Measurements from ENCODE around the gene GNA15. TPM values are rescaled to one million over a fixed set of nuclear protein-coding genes. Genes with fewer than 3 reads are reported as not detected.
"Not testable (repeated sequence)": the region's sequence is repeated elsewhere in the genome, so short reads cannot be mapped to it uniquely, and the experiment has no call there.

GNA15 gene
- 0.04 and 0.07 TPM in 2 replicates for total RNA-seq

- DNase-seq (ENCODE audit: low read depth, low spot score): no peak
These were observed at the start of gene GNA15 for GRCh38 chr19:3135961-3136683. Gene GNA15, plus strand, starts transcription at chr19:3136033. Its CDS starts 418 bp downstream, at chr19:3136451.

- no peak for DNase-seq (ENCODE audit: low read depth, low spot score)
These were observed 48.1 kb upstream of the GNA15 start for GRCh38 chr19:3087769-3088168.

- DNase-seq (ENCODE audit: low read depth, low spot score): not testable (repeated sequence)
These were observed 46.5 kb upstream of the GNA15 start for GRCh38 chr19:3089299-3089855.

GRCh38 chr19:3094601-3095440 is 41.0 kb upstream of the GNA15 start:
- DNase-seq (ENCODE audit: low read depth, low spot score): no peak

- DNase-seq (ENCODE audit: low read depth, low spot score): no peak
These were observed 40.2 kb upstream of the GNA15 start for GRCh38 chr19:3095441-3096191.

- DNase-seq (ENCODE audit: low read depth, low spot score): no peak
These were observed 39.4 kb upstream of the GNA15 start for GRCh38 chr19:3096267-3096901.

- DNase-seq (ENCODE audit: low read depth, low spot score): no peak
These were observed 38.9 kb upstream of the GNA15 start for GRCh38 chr19:3096902-3097326.

GRCh38 chr19:3097442-3097871 is 38.4 kb upstream of the GNA15 start:
- no peak for DNase-seq (ENCODE audit: low read depth, low spot score)

GRCh38 chr19:3098141-3098514 is 37.7 kb upstream of the GNA15 start:
- no peak for DNase-seq (ENCODE audit: low read depth, low spot score)

GRCh38 chr19:3098515-3099346 is 37.1 kb upstream of the GNA15 start:
- DNase-seq (ENCODE audit: low read depth, low spot score): no peak

GRCh38 chr19:3099347-3100145 is 36.3 kb upstream of the GNA15 start:
- DNase-seq (ENCODE audit: low read depth, low spot score): no peak

GRCh38 chr19:3100331-3100730 is 35.5 kb upstream of the GNA15 start:
- DNase-seq (ENCODE audit: low read depth, low spot score): no peak

GRCh38 chr19:3100747-3101730 is 34.8 kb upstream of the GNA15 start:
- DNase-seq (ENCODE audit: low read depth, low spot score): no peak

GRCh38 chr19:3102239-3103140 is 33.3 kb upstream of the GNA15 start:
- no peak for DNase-seq (ENCODE audit: low read depth, low spot score)

- no peak for DNase-seq (ENCODE audit: low read depth, low spot score)
These were observed 31.2 kb upstream of the GNA15 start for GRCh38 chr19:3104708-3104983.

GRCh38 chr19:3105641-3106508 is 30.0 kb upstream of the GNA15 start:
- DNase-seq (ENCODE audit: low read depth, low spot score): no peak

All from pulmonary artery endothelial cell (primary cell).